Skeletal muscle satellite cell (primary cell): Measurements from ENCODE around the gene NOP10.

ENCODE experiments used
- H3K27me3 ChIP-seq: 2 replicates; pipeline ENCODE4 v1.7.0; 2013; ENCODE audit warnings: low read length; ENCODE audit not compliant: control insufficient read depth, insufficient read depth
- H3K36me3 ChIP-seq: 2 replicates; pipeline ENCODE4 v1.7.0; 2013; ENCODE audit warnings: mild to moderate bottlenecking, control low read depth, low read length; ENCODE audit not compliant: insufficient read depth
- H3K4me1 ChIP-seq: 2 replicates; pipeline ENCODE4 v1.7.0; 2013; ENCODE audit warnings: low read length; ENCODE audit not compliant: control insufficient read depth, insufficient read depth
- H3K4me2 ChIP-seq: 2 replicates; pipeline ENCODE4 v1.7.0; 2013; ENCODE audit warnings: mild to moderate bottlenecking, low read length
- H3K4me3 ChIP-seq: 2 replicates; pipeline ENCODE4 v1.7.0; 2013; ENCODE audit warnings: low read length
- H3K9ac ChIP-seq: 2 replicates; pipeline ENCODE4 v1.7.0; 2013; ENCODE audit warnings: mild to moderate bottlenecking, low read depth, low read length, moderate library complexity
- H3K9me3 ChIP-seq: replicated peaks from 2 replicates; pipeline ENCODE4 v1.7.0; 2013; ENCODE audit warnings: mild to moderate bottlenecking, control low read depth, low read length

The NOP10 gene

DNA sequence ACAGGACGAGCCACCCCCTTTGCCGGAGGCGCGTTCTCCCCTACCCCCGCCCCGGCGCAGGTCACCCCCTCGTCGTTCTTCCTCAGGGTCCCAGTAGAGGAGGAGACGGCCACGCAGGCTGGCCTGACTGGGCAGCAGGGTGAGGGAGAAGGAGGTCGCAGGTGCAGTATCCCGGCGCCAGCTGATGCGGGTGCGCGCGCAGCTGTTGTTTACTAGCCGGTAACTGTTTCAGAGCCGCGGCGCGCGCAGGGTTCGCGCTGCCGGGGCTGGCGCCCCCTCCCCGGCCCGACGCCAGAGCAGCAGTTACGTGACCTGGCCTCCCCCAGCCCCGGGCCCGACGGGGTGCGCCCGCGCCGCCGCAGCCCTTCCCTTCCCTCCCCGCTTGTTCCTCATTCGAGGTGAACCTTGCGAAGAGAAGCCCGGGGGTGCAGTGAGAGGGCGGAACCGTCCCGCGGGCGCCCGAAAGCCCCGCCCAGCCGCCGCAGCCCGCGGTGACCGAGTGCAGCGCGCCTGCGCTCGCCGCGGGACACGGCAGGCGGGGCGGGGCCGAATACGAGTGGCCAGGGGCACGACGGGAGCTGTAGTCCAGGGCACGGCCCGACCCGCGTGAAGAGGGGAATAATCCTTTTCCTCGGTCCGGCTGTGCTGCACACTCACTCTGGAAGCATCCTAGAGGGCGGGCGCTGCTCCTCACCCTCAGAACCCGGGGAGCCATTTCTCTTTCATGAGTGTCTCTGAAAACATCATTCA lies 5.2 kb downstream of the NOP10 start, which contains the start of gene SLC12A6:
Gene SLC12A6 (minus strand): TSS at position 225 of the 750 bp plus-strand sequence. CDS start 1,101 bp downstream, outside the sequence.
- Histone ChIP-seq H3K36me3 (peaks cover 15% of the 10 kb centered on the region), H3K4me2 (peak within 1 kb of the TSS; percentile 86), H3K4me1 (peaks cover 48% of the 10 kb centered on the region), H3K9ac (peak within 1 kb of the TSS; percentile 84), H3K27me3 (no peaks in the 10 kb centered on the region), H3K9me3 (no peaks in the 10 kb centered on the region), H3K4me3 (peak within 1 kb of the TSS; percentile 91)

DNA sequence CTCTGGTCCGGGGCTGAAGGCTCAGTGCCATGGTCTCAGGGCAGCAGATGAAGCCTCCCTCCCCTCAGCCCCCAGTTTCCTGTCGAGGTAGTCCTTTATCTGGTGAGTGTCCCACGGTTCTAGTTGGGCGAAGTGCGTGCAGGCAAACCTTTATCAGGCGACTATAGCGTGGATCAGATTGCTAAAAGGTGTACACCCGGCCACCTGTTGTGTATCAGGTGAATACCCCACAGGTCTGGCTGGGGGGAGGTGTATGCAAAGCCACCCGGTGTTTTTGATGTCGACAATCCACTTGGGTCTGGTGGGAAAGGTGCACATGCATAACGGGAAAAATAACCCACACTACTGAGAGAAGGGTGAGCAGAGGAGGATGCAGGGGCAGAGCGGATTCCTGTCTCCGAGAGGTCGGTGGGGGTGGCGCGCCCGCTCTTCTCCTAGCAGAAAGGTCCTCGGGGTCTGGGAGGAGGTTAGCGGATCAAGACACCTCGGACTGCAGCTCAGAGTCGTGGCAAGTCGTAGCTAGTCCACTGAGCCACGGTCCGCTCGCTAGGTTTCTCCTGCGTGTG lies 5.9 kb downstream of the NOP10 start:
- Histone ChIP-seq H3K36me3 (peaks cover 15% of the 10 kb centered on the region), H3K4me3 (peak overlapping the region; percentile 91), H3K4me2 (peak overlapping the region; percentile 86), H3K27me3 (no peaks in the 10 kb centered on the region), H3K9ac (peak overlapping the region; percentile 84), H3K4me1 (peaks cover 48% of the 10 kb centered on the region), H3K9me3 (no peaks in the 10 kb centered on the region)

DNA sequence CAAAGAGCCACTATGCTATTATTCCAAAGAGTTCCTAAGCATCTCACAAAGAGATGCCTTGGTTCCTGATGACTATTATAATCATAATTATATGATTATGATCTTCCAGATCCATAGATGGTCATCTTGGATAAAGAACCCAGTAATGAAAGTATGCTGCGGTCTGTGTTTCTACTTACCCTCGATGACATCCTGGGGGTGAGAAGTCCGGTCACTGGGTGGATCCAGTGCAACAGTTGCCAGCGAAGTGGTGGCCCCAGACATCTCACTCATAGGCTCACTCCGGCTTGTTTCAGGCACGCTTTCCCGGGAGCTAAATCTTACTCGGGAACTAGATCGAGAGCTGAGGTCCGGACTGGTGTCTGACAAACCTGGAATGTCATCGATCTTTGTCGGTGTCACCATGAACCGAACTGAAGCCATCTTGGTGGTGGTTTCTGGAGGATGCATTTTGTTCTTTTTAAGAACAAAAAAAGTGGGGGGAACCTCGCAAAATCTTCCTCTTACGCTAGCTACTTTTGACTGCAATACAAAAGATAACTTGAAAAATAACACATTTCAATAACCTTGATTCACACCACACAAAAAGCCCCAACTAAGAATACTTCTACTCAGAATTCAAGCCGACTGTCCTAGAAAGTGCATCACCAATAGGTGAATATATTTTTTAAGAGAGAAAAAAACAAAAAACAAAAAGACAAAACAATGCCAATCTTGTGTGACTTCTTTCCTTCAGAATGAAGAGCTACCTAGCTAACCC lies 6.5 kb downstream of the NOP10 start:
- Histone ChIP-seq H3K9ac (peak overlapping the region; percentile 84), H3K4me3 (peak overlapping the region; percentile 91), H3K36me3 (peaks cover 10% of the 10 kb centered on the region), H3K4me2 (peak overlapping the region; percentile 86), H3K9me3 (no peaks in the 10 kb centered on the region), H3K4me1 (peaks cover 44% of the 10 kb centered on the region), H3K27me3 (no peaks in the 10 kb centered on the region)

DNA sequence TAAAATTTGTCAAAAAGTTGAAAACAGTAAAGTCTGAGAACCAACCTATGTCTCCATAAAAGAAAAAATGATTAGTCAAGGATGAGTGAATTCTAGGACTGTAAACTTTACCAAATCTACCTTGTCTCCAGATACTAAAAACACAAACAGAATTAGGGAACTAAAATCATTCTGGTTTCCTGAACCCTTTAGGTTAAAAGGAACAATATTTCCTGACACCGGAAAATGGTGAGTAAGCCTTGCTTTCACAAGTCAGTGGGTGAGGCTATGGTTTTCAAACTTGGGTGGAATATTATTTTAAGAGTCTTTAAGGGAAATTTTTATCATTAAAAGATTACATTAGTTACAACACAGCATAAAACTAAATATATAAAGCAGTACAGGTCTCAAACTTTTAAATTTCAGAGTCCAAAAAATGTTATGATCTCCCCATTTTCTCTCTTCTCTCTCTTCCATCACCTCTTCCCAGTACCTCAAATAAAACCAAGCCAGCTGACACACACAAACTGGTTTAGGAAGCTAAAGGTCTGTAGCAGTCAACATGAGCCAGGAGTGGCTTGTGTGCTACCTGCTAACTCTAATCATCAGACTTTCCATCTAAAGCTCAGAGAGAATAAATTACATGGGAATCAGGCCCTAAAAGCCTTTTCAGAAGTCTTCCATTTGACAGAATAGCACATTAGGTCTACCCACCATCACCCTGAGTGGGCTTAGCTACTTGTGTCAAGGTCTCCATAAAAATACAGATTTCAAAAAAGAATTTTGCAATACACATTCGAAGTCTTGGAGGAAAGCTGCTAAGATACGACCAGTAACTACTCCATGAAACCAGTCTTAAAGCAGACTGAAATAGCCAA lies 7.5 kb downstream of the NOP10 start:
- H3K36me3 ChIP-seq = peaks cover 5% of the 10 kb centered on the region
- no peaks in the 10 kb centered on the region for H3K27me3 ChIP-seq
- peak overlapping the region; percentile 86 for H3K4me2 ChIP-seq
- peaks cover 44% of the 10 kb centered on the region for H3K4me1 ChIP-seq
- no peaks in the 10 kb centered on the region for H3K9me3 ChIP-seq
- peak overlapping the region; percentile 53 for H3K4me3 ChIP-seq
- H3K9ac ChIP-seq = peak overlapping the region; percentile 46

DNA sequence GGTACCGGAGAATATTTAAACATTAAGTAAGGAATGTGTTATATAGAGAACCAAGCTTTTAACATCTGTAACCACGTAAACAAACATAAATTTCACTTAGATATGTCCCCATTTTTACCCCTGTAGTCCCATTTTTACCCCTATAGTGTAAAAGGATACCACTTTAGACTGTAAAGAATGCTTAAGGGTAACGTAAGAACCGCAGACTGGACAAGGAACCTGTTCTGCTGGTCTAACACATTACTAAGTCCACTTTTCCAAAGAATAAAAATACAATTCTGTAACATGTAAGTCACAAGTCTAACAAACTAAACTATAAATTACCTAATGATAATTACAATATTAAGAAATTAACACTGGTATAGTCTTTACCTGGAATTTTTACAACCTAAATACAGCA lies 8.3 kb downstream of the NOP10 start:
- Histone ChIP-seq H3K4me1 (peaks cover 41% of the 10 kb centered on the region), H3K4me3 (peak overlapping the region; percentile 53), H3K9me3 (no peaks in the 10 kb centered on the region), H3K27me3 (no peaks in the 10 kb centered on the region), H3K36me3 (no peaks in the 10 kb centered on the region), H3K4me2 (peak overlapping the region; percentile 86), H3K9ac (peak overlapping the region; percentile 46)

DNA sequence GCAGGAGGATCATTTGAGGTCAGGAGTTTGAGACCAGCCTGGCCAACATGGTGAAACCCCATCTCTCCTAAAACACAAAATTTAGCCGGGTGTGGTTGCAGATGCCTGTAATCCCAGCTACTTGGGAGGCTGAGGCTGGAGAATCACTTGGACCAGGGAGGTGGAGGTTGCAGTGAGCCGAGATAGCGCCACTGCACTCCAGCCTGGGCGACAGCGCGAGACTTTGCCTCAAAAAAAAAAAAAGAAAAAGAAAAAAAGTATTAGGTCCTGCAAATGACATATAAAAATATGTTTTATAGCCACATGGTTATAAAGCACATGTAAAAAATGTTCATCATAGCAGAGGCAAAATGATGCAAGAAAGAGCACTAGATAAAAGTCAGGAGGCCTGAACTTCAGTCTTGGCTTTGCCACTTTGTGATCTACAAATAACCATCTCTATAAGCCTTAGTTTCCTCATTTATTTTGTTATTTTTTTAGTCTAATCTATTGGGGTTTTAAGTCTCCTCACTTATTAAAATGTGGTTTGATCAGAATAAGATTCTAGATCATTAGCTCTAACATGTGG lies 10.3 kb downstream of the NOP10 start:
- H3K36me3 ChIP-seq = no peaks in the 10 kb centered on the region
- H3K4me1 ChIP-seq = peaks cover 36% of the 10 kb centered on the region
- H3K9me3 ChIP-seq = no peaks in the 10 kb centered on the region
- H3K4me3 ChIP-seq = no peak overlapping the region
- H3K4me2 ChIP-seq = no peak overlapping the region
- no peak overlapping the region for H3K9ac ChIP-seq
- H3K27me3 ChIP-seq = no peaks in the 10 kb centered on the region

DNA sequence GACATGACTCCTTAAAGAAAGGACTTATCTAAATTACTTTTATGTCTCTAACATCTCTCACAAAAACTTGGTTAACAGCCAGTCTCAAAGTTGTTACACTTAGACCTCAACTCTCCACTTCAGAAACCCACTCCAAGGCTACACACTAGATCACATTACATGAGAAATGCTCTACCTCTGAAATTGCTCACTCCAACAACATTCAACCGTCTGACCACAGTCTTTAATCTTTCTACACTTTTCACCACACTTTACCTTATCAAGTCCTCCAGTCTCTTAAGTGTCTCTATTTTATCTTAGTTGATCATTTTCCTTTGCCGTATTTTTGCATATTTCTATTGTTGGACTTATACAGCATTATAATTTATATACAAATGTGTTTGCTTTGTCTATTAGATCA lies 11.1 kb downstream of the NOP10 start:
- Histone ChIP-seq H3K9me3 (no peaks in the 10 kb centered on the region), H3K9ac (no peak overlapping the region), H3K4me2 (no peak overlapping the region), H3K4me1 (peaks cover 33% of the 10 kb centered on the region), H3K27me3 (no peaks in the 10 kb centered on the region), H3K36me3 (no peaks in the 10 kb centered on the region), H3K4me3 (no peak overlapping the region)

DNA sequence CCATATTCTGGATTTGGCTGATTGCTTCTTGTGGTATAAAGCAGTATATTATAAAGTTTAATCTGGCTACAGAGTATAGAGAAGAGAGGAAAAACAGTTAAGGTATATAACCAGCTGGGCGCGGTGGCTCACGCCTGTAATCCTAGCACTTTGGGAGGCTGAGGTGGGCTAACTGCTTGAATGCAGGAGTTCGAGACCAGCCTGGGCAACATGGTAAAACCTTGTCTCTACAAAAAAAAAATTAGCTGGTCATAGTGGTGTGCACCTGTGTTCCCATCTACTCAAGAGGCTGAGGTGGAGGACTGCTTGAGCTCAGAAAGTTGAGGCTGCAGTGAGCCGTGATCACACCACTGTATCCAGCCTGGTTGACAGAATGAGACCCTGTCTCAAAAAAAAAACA lies 12.7 kb downstream of the NOP10 start:
- Histone ChIP-seq H3K4me1 (peaks cover 17% of the 10 kb centered on the region), H3K4me2 (no peak overlapping the region), H3K36me3 (no peaks in the 10 kb centered on the region), H3K4me3 (no peak overlapping the region), H3K27me3 (no peaks in the 10 kb centered on the region), H3K9me3 (no peaks in the 10 kb centered on the region), H3K9ac (no peak overlapping the region)

DNA sequence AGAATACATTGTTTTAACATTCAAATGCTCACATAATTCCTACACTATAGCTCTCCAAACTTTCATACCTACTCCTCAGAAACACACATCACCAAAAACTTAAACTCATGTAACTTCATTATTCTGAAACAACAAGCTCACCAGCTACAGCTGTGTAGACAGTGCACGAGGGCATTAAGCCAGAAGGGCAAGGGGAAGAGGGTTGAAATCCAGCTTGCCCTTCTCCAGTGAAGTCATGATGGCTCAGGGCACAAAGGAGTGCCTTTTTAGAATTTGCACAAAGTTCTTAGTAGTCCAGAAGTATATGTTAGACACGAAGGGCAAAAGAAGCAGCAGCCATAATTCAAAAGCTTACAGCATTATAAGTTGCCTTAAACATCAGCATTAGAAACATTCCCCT lies 13.9 kb downstream of the NOP10 start:
- peaks cover 5% of the 10 kb centered on the region for H3K4me1 ChIP-seq

DNA sequence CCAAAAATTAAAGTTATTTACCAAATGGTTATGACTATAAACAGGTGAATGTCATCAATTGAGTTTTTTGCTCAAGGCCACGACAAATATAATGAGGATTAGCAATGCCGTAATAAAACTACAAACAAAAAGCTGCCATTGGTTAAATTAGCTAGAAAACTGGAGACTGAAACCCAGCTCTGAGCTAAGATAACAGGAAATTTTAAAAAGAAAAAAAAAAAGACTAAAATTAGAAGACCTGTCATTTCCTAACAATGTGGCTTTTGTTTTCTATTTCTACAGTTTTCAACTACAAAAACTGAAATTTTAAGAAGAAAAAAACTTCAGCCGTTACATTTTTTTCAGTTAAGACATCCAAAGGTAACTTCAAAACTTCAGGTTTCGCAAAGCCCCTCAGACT lies 15.0 kb downstream of the NOP10 start:
- H3K36me3 ChIP-seq = no peaks in the 10 kb centered on the region
- H3K4me3 ChIP-seq = no peak overlapping the region
- no peaks in the 10 kb centered on the region for H3K4me1 ChIP-seq
- no peaks in the 10 kb centered on the region for H3K9me3 ChIP-seq
- H3K9ac ChIP-seq = no peak overlapping the region
- H3K4me2 ChIP-seq = no peak overlapping the region
- no peaks in the 10 kb centered on the region for H3K27me3 ChIP-seq

More for the DNA sequence above, 13.9 kb downstream of the NOP10 start:
- no peaks in the 10 kb centered on the region for H3K9me3 ChIP-seq
- no peak overlapping the region for H3K4me2 ChIP-seq
- H3K36me3 ChIP-seq = no peaks in the 10 kb centered on the region
- no peak overlapping the region for H3K4me3 ChIP-seq
- H3K9ac ChIP-seq = no peak overlapping the region
- no peaks in the 10 kb centered on the region for H3K27me3 ChIP-seq
